ENCODE results near the gene PLOD2.

The PLOD2 gene

GRCh38 chr3:146161663-146162002 is 649 bp upstream of the PLOD2 start:
- no peak overlapping the region for H3K27ac Mint-ChIP-seq
- H3K27me3 Mint-ChIP-seq = peaks cover 50% of the 10 kb centered on the region
- H3K9me3 Mint-ChIP-seq = no peaks in the 10 kb centered on the region
- H3K4me1 Mint-ChIP-seq (ENCODE audit: low read depth) = peaks cover 7% of the 10 kb centered on the region
- intact Hi-C loops (cut with micrococcal nuclease) = no loop called here
- H3K36me3 Mint-ChIP-seq (ENCODE audit: low read depth) = no peaks in the 10 kb centered on the region
- peak overlapping the region; percentile 81 for H3K4me3 Mint-ChIP-seq

GRCh38 chr3:146160321-146160963 is 542 bp downstream of the PLOD2 start:
- peaks cover 49% of the 10 kb centered on the region for H3K27me3 Mint-ChIP-seq

GRCh38 chr3:146159616-146160320 is 1.2 kb downstream of the PLOD2 start:
- no peak overlapping the region for H3K27ac Mint-ChIP-seq
- H3K4me3 Mint-ChIP-seq = peak overlapping the region; percentile 81
- H3K4me1 Mint-ChIP-seq (ENCODE audit: low read depth) = peaks cover 7% of the 10 kb centered on the region
- peaks cover 45% of the 10 kb centered on the region for H3K27me3 Mint-ChIP-seq
- no peaks in the 10 kb centered on the region for H3K9me3 Mint-ChIP-seq
- no peaks in the 10 kb centered on the region for H3K36me3 Mint-ChIP-seq (ENCODE audit: low read depth)
- intact Hi-C loops (cut with micrococcal nuclease) = no loop called here

More at GRCh38 chr3:146160321-146160963, 542 bp downstream of the PLOD2 start:
- Mint-ChIP-seq H3K4me3 (peak overlapping the region; percentile 81), H3K36me3 (ENCODE audit: low read depth) (no peaks in the 10 kb centered on the region), H3K27ac (no peak overlapping the region), H3K4me1 (ENCODE audit: low read depth) (peaks cover 7% of the 10 kb centered on the region), H3K9me3 (no peaks in the 10 kb centered on the region)
- intact Hi-C loops (cut with micrococcal nuclease) = no loop called here

- no peaks in the 10 kb centered on the region for H3K9me3 Mint-ChIP-seq
- H3K27me3 Mint-ChIP-seq = peaks cover 45% of the 10 kb centered on the region
- peaks cover 7% of the 10 kb centered on the region for H3K4me1 Mint-ChIP-seq (ENCODE audit: low read depth)
- H3K36me3 Mint-ChIP-seq (ENCODE audit: low read depth) = no peaks in the 10 kb centered on the region
- H3K4me3 Mint-ChIP-seq = no peak overlapping the region
- intact Hi-C loops (cut with micrococcal nuclease) = no loop called here
- no peak overlapping the region for H3K27ac Mint-ChIP-seq
Measured at GRCh38 chr3:146159037-146159436, 1.9 kb downstream of the PLOD2 start.

- intact Hi-C loops (cut with micrococcal nuclease) = no loop called here
- peaks cover 7% of the 10 kb centered on the region for H3K4me1 Mint-ChIP-seq (ENCODE audit: low read depth)
- no peak overlapping the region for H3K27ac Mint-ChIP-seq
- peaks cover 31% of the 10 kb centered on the region for H3K27me3 Mint-ChIP-seq
- H3K9me3 Mint-ChIP-seq = no peaks in the 10 kb centered on the region
- no peaks in the 10 kb centered on the region for H3K36me3 Mint-ChIP-seq (ENCODE audit: low read depth)
- H3K4me3 Mint-ChIP-seq = no peak overlapping the region
Measured at GRCh38 chr3:146157325-146158060, 3.5 kb downstream of the PLOD2 start.

- Mint-ChIP-seq H3K4me1 (ENCODE audit: low read depth) (peaks cover 7% of the 10 kb centered on the region), H3K27ac (no peak overlapping the region), H3K4me3 (no peak overlapping the region), H3K9me3 (no peaks in the 10 kb centered on the region), H3K36me3 (ENCODE audit: low read depth) (no peaks in the 10 kb centered on the region), H3K27me3 (peaks cover 24% of the 10 kb centered on the region)
- intact Hi-C loops (cut with micrococcal nuclease) = no loop called here
Measured at GRCh38 chr3:146156666-146157314, 4.2 kb downstream of the PLOD2 start.

GRCh38 chr3:146156095-146156494 is 4.9 kb downstream of the PLOD2 start:
- no peak overlapping the region for H3K4me3 Mint-ChIP-seq
- H3K4me1 Mint-ChIP-seq (ENCODE audit: low read depth) = peaks cover 7% of the 10 kb centered on the region
- H3K9me3 Mint-ChIP-seq = no peaks in the 10 kb centered on the region
- intact Hi-C loops (cut with micrococcal nuclease) = no loop called here
- H3K27me3 Mint-ChIP-seq = peaks cover 17% of the 10 kb centered on the region
- H3K27ac Mint-ChIP-seq = no peak overlapping the region
- H3K36me3 Mint-ChIP-seq (ENCODE audit: low read depth) = no peaks in the 10 kb centered on the region

GRCh38 chr3:146154995-146155394 is 6.0 kb downstream of the PLOD2 start:
- H3K4me1 Mint-ChIP-seq (ENCODE audit: low read depth) = peaks cover under 1% of the 10 kb centered on the region
- no peak overlapping the region for H3K27ac Mint-ChIP-seq
- no peaks in the 10 kb centered on the region for H3K9me3 Mint-ChIP-seq
- H3K27me3 Mint-ChIP-seq = peaks cover 9% of the 10 kb centered on the region
- intact Hi-C loops (cut with micrococcal nuclease) = no loop called here
- no peaks in the 10 kb centered on the region for H3K36me3 Mint-ChIP-seq (ENCODE audit: low read depth)
- H3K4me3 Mint-ChIP-seq = no peak overlapping the region

GRCh38 chr3:146154316-146154715 is 6.7 kb downstream of the PLOD2 start:
- Mint-ChIP-seq H3K36me3 (ENCODE audit: low read depth) (no peaks in the 10 kb centered on the region), H3K27ac (no peak overlapping the region), H3K4me3 (no peak overlapping the region), H3K9me3 (no peaks in the 10 kb centered on the region), H3K27me3 (peaks cover 4% of the 10 kb centered on the region), H3K4me1 (ENCODE audit: low read depth) (no peaks in the 10 kb centered on the region)
- intact Hi-C loops (cut with micrococcal nuclease) = no loop called here

GRCh38 chr3:146153429-146153828 is 7.6 kb downstream of the PLOD2 start:
- no peaks in the 10 kb centered on the region for H3K9me3 Mint-ChIP-seq
- H3K4me3 Mint-ChIP-seq = no peak overlapping the region
- H3K36me3 Mint-ChIP-seq (ENCODE audit: low read depth) = no peaks in the 10 kb centered on the region
- H3K27ac Mint-ChIP-seq = no peak overlapping the region
- H3K27me3 Mint-ChIP-seq = no peaks in the 10 kb centered on the region
- intact Hi-C loops (cut with micrococcal nuclease) = no loop called here
- H3K4me1 Mint-ChIP-seq (ENCODE audit: low read depth) = peaks cover under 1% of the 10 kb centered on the region

GRCh38 chr3:146152834-146153233 is 8.2 kb downstream of the PLOD2 start:
- H3K36me3 Mint-ChIP-seq (ENCODE audit: low read depth) = no peaks in the 10 kb centered on the region
- intact Hi-C loops (cut with micrococcal nuclease) = no loop called here
- H3K27me3 Mint-ChIP-seq = no peaks in the 10 kb centered on the region
- no peak overlapping the region for H3K27ac Mint-ChIP-seq
- H3K9me3 Mint-ChIP-seq = no peaks in the 10 kb centered on the region
- peaks cover 6% of the 10 kb centered on the region for H3K4me1 Mint-ChIP-seq (ENCODE audit: low read depth)
- H3K4me3 Mint-ChIP-seq = no peak overlapping the region

GRCh38 chr3:146148468-146148931 is 12.5 kb downstream of the PLOD2 start:
- Mint-ChIP-seq H3K9me3 (no peaks in the 10 kb centered on the region), H3K36me3 (ENCODE audit: low read depth) (no peaks in the 10 kb centered on the region)

GRCh38 chr3:146145642-146146041 is 15.3 kb downstream of the PLOD2 start:
- intact Hi-C loops (cut with micrococcal nuclease) = no loop called here
- peaks cover 6% of the 10 kb centered on the region for H3K4me1 Mint-ChIP-seq (ENCODE audit: low read depth)
- H3K27ac Mint-ChIP-seq = no peak overlapping the region
- H3K4me3 Mint-ChIP-seq = no peak overlapping the region
- no peaks in the 10 kb centered on the region for H3K36me3 Mint-ChIP-seq (ENCODE audit: low read depth)
- H3K9me3 Mint-ChIP-seq = no peaks in the 10 kb centered on the region
- no peaks in the 10 kb centered on the region for H3K27me3 Mint-ChIP-seq

More at GRCh38 chr3:146148468-146148931, 12.5 kb downstream of the PLOD2 start:
- peaks cover 6% of the 10 kb centered on the region for H3K4me1 Mint-ChIP-seq (ENCODE audit: low read depth)
- no peak overlapping the region for H3K4me3 Mint-ChIP-seq
- H3K27me3 Mint-ChIP-seq = no peaks in the 10 kb centered on the region
- H3K27ac Mint-ChIP-seq = no peak overlapping the region
- intact Hi-C loops (cut with micrococcal nuclease) = no loop called here

GRCh38 chr3:146142757-146143156 is 18.2 kb downstream of the PLOD2 start:
- H3K36me3 Mint-ChIP-seq (ENCODE audit: low read depth) = no peaks in the 10 kb centered on the region
- H3K27me3 Mint-ChIP-seq = no peaks in the 10 kb centered on the region
- H3K4me3 Mint-ChIP-seq = no peak overlapping the region
- no peak overlapping the region for H3K27ac Mint-ChIP-seq
- intact Hi-C loops (cut with micrococcal nuclease) = no loop called here
- no peaks in the 10 kb centered on the region for H3K4me1 Mint-ChIP-seq (ENCODE audit: low read depth)
- H3K9me3 Mint-ChIP-seq = no peaks in the 10 kb centered on the region
